NCI-H460 (cell line): Measurements from ENCODE around the gene HCN2. TPM values are rescaled to one million over a fixed set of nuclear protein-coding genes. Genes with fewer than 3 reads are reported as not detected.
"Not testable (repeated sequence)": the region's sequence is repeated elsewhere in the genome, so short reads cannot be mapped to it uniquely, and the experiment has no call there.

Experiments used
- DNase-seq: peaks from one replicate; pipeline ENCODE4 v3.0.0-alpha.2; 2016; ENCODE audit warnings: low read depth; ENCODE audit errors: extremely low read depth
- total RNA-seq: library from RNA; depleted of rRNA; stranded (reverse); fragments of >200 nt; shearing (Covaris generic); gene quantifications from 2 replicates; pipeline ENCODE4 v1.2.3, GENCODE V29; 2014

The HCN2 gene
- total RNA-seq, 1 experiment from 2014 or later: 0.45 TPM

DNA sequence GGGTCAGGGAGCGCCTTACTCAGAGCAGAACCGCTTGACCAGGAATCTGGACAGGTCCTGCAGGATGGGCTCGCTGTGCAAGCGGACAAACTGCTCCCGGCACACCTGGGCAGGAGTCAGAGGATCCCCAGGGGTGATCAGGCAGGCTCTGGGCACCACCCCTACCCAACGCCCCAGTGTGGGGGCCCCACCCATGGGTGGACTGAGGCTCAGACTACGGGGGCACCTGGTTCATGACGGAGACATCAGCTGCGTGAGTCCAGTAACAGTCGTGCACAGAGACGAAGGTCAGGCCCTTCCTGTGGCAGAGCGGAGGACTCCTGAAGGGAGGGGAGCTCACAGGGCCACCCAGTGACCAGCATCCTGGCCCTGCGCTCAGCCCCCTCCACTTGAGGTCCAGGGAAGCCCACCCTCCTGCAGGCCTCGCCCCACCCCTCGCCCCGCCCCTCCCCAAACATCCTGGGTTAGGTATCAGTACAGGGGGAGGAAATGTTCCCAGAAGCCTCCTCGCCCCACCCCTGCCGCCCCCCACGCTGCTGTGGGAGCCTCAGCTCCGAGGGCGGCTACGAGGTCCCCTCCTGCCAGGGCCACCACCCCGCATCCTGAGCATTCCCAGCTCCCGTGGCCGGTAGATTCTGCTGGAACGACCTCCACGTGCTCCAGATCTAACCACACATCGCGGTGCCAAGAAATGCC lies 28.0 kb downstream of the HCN2 start:
- no peak for DNase-seq

DNA sequence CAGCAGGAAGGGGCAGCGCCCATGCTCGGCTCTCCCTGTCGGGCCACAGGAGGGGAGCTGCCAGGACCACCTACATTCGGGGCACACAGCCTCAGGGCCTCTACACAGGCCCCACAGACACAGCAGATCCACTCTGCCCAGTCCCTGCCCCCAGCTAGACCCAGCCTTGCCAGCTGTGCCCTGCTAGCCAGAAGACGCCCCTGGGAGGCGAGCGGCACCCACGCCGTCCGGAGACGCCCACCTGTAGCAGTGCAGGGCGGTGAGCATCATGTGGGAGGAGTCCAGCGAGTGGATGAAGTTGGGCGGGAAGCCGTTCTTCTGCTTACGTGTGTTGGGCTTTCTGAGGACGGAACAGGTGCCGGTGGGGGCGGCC lies 28.6 kb downstream of the HCN2 start:
- no peak for DNase-seq

DNA sequence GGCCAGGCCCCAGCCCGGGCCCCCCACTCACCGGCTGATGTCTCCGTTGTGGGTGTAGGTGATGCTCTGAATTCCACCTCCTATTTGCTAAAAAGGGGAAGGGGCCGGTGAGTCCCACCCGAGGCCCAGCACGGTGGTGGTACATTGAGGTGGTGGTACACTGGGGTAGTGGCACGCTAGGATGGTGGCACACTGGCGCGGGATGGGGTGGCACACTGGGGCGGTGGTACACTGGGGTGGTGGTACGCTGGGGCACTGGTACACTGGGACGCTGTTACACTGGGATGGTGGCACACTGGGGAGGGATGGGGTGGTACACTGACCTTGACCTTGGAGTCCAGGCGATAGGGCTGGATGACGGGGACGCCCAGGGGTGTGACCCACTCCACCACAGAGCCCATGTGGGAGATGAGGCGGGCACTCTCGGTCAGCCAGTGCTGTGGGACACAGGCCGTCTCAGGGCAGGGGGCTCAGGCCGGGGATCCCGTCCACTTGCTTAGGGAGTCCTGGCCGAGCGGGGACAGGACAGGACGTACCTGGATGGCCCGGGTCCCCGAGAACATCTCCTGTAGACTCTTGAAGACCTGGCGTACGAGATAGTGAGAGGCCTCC lies 29.1 kb downstream of the HCN2 start:
- DNase-seq: no peak

DNA sequence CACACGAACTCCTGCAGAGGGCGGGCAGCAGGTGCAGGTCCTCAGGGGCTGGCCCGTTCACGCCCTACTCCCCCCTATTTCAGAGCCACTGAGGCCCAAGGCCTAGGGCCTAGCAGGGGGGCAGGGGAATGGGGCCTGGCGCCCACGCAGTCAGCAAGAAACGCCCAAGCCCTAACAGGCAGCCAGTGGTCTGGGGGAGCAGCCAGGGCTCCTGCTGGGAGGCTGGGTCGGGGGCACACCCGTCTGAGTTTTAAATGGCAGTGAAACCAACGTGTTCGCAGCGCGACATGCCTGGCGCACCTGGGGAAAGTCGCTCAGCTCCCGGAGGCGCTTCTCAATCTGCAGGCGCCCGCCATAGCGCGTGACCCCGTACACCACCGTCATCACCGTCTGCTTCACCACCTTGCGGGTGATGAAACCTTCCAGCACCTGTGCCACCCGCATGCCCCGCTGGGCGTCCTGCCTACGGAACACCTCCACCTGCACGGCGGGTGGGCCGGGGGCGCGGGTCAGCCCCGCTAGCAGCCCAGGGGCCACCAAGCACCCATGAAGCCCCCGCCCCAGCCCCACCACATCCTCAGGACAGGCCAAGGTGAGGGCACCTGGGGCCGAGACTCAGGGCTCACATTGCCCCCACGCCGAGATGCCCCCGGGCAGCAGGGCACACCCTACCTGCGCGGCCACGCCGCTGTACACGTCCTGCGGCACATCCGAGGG lies 29.8 kb downstream of the HCN2 start:
- no peak for DNase-seq

DNA sequence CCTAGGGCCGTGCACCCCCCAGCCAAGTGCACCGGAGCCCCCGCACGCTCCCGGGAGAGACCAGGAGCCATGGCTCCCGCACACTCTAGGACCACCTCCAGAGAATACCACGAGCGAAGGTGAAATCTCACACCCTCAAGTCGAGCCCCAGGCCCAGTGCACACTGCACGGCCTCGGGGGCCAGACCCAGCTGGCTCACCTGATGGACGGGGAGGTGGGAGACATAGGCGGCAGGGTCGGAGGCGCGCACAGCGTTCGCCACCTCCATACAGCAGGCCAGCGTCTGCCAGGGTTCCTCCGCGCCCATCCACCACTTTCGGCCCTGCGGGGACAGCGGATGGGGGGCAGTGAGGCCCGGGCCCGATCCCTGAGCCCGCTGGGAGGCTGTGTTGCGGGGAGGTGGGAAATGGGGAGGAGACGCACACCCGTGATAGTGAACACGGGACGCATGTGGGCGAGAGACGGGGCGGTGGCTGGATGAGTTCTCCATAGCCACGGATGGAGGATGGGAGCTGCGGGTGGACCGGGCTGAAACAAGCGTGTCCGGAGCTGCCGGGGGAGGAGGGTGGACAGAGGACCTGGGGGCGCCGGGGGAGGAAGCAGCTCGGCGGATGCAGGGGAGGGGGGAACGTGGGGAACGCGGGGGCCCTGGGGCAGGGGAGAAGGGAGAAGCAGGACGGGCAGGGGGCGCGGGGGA lies 30.6 kb downstream of the HCN2 start:
- DNase-seq: no peak

DNA sequence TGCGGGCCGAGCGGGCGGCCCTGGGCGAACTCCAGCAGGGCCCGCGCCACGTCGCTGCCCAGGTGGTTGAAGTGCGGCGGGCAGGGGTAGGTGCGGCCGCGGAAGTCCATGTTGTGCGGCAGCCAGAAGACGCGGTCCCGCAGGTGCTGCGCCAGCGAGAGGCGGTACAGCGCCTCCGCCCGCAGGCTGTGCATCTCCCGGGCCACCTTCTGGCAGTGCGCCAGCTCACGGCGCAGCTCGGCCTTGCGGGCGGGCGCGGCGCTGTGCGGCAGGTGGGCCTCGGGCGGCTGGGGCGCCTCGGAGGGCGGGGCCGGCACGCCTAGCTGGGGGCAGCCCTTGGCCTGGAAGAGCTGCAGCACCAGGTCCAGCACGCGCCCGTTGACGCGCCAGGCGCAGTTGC lies 31.5 kb downstream of the HCN2 start:
- DNase-seq: not testable (repeated sequence)

DNA sequence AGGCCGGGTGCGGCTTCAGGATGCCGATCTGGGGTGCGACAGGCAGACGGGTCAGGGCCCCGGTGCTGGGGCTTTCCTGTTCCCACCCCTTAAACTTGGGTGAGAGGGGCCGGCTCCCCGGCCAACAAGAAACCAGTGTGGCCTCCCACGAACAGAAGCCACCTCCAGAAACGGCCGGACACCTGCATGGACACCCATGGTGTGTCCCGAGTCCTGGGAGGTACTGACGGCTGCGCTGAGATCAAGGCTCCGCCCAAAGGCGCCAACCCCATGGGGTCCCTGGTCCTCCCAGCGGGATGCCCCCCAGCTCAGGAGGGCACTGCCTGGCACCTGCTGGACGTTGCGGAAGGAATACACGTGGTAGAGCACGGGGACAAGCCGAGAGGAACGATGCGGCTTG lies 32.1 kb downstream of the HCN2 start:
- no peak for DNase-seq

DNA sequence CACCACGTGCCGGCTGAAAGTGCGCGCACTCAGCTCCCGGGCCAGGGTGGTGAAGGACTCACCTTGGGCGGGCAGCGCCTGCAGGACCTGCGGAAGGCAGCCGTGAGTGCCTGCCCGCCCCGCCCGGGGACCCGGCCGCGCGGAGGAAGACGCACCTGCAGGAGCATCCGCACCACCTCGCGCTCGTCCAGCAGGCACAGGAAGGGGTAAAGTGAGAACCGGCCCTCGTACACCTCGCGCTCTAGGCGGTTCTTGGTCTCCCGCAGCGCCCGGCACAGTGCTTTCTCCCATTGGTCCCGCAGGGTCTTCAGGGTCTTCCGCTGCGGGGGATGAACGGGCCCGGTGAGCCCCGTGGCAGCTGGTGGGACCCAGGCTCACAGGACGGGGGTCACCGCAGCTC lies 33.0 kb downstream of the HCN2 start:
- DNase-seq: no peak

DNA sequence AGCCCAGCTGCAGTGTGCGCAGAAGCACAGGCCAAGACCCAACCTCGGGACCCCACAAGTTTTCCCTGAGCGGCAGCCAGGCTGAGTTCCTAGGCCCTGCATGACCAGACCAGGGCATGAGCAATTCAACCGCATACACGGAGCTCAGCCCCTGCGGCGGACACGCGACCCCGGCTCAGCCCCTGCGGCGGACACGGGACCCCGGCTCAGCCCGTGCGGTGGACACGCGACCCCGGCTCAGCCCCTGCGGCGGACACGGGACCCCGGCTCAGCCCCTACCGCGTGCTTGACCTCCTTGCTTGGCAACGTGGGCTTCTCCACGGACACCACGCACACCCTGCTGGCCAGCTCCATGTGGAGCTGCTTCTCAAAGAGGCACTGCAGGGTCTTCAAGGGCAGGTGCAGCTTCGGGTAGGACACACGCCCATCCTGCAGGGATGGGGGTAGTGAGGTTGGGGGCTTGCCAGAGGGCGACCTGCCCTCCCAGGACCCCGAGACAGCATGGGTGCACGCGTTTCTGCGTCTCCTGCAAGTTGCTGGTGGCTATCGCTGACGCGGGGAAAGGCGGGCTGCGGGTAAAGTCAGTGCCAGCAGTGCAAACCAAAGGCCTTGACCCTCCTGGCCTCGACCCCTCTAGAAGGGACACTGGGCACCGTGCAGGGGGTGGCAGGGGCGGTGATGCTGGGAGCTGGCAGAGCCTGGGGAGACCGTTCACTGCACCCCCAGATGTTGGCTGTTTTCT lies 33.7 kb downstream of the HCN2 start:
- DNase-seq: no peak

DNA sequence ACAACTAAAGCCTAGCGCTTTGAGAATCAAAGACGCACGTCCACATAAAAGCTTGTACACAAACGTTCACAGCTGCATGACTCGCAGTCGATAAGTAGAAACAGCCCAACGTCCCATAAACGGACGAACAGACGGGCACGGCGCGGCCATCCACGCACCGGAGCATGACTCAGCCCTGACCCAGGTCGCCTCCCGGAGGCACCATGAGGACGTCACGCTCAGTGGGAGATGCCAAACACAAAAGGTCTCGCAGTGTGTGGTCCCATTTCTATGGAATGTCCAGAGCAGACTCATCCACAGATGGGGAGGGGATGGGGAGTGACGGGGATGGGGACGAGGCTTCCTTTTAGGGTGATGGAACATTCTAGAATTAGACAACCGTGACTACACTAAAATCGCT lies 34.3 kb downstream of the HCN2 start:
- DNase-seq: peak; percentile 51

DNA sequence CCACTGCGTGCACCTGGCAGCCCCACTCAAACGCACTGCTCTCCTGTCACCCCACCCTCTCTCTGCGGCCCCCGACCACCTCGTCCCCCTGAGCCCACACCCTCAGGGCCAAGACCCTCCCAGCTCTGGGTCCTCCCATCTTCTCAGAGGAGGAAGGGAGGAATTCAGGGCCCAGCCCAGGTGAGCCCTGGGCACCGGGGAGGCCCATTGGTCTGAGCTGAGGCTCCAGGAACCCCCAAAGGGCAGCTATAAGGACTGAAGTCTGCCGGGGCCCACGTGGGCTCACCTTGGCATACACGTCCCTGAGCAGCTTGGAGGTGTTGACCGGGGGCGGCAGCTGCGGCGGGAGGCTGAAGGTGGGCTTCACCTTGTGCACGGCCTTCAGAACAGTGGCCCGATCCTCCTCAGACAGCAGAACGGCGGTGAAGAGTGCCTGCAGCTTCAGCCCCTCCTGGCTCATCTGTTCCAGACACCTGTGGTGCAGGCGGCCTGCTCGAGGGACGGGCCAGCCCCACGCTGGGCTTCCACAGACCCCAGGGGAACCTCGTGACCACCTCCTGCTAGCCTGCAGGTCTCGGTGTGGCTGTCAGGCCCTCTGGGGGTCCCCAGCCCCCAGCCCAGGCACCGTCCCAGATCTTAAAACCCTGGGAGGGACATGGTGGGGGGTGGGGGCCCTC lies 34.9 kb downstream of the HCN2 start:
- no peak for DNase-seq

DNA sequence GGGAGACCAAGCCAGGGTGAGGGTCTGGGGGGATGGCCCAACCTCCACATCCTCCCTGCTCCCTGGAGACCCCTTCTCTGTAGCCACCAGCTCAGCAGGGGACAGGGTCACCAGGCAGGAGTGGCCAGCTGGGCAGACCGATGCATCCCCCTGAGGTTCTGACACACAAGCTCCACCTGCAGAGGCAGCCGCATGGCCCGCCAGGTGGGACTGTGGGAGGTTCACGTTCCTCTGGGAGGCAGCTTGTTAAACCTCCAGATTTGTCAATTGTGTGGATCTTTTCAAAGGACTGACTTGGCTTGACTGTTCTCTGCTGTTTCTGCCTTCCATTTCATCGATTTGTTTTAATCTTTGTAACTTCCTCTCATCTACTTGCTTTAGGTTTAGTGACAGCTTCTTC lies 35.6 kb downstream of the HCN2 start:
- DNase-seq: no peak

DNA sequence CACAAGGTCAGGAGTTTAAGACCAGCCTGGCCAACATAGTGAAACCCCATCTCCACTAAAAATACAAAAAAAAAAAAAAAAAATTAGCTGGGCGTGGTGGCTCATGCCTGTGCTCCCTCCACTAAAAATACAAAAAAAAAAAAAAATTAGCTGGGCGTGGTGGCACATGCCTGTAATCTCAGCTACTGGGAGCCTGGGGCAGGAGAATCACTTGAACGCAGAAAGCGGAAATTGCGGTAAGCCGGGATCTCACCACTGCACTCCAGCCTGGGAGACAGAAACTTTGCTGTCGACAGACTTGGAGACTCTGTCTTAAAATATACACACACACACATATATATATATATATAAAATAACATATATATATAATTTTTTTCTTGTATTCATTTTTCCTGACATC lies 36.9 kb downstream of the HCN2 start:
- not testable (repeated sequence) for DNase-seq

DNA sequence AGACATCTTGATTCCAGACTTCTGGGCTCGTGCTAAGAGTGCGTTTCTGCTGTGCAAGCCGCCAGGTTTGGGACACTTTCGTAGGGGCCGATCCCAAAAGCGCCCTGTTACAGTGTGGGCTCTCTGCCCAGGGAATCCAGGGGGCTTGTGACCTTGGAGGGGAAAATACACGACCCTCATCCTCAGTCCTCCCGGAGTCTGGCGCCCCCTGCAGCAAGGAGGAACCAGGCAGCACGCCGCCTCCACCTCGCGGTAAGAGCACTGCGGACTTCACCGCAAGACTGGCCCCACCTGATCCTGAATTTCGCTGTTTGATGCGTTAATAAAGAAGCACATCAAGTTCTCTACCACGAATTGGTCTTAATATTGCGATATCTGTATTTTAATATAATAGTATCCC lies 38.5 kb downstream of the HCN2 start:
- DNase-seq: no peak

DNA sequence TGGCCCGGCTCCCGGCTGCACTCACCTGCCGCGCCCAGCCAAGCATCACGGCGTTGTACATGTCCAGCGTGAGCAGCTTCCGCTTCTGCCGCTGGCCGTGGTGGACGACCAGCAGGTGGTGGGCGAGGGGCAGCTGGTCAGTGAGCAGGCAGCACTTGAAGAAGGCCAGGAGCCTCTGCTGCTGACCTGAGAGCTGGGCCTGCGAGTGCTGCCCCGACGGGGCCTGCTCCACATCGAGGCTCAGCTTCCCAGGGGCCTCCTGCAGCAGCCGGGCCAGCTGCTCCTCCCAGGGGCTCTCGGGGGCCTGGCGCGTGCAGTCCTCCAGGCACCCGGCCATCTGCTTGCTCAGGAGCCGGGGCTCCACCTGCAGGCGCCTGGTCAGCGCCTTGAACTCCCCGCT lies 39.8 kb downstream of the HCN2 start:
- not testable (repeated sequence) for DNase-seq

DNA sequence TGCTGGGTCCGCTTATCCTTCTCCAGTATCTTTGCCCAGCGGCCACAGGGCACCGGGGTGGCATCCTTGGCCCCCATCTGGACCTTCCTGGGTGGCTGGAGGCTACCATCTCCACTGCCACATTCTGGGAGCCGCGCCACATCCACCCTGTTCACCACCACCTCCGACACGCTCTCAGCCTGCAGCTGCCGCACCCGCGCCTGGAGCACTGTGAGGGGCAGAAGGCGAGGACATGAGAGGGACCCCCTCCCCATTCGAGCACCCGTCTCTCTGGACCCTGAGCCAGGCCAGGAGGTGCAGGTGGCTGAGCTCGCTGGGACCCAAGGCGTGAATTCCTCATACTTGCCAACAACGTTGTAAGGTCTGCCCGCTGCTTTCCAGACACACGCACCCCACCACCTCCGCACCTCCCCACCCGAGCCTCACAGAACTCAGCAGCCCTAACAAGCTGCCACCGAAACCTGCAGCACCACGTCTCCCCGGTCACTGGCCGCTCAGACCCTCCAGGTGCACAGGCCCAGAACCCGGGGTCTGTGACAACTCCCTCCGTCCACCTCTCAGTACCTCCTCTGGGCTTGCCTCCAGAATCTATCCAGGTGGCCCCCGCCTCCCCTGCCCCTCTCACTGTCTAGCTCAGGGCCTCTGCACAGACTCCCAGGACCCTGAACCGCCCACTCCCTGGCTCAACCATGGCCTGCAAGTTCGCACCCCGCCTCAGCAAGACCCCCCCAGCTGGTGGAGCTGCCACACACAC lies 40.5 kb downstream of the HCN2 start:
- no peak for DNase-seq

DNA sequence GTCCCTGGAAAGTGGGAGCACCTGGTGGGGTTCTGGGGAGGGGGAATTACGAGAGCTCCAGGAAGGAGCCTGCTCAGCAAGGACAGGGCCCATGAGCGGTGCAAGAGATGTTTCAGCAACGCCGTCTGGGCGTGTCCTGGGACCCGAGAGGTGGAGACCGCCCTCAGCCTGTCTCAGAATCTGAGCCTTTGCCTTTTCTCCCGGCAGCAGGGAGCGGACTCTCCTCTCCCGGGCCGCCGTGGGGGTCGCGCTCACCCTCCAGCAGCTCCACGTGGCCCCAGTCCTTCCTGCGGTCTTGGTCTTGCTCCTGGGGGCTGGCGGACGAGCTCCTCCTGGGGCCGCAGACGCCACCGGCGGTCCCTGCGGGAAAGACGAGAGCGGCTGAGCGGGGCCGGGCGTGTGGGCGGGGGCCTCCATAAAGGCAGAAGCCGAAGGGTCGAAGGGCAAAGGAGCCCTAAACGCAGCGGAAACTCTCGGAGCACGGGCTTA lies 42.9 kb downstream of the HCN2 start:
- DNase-seq: peak; percentile 28

DNA sequence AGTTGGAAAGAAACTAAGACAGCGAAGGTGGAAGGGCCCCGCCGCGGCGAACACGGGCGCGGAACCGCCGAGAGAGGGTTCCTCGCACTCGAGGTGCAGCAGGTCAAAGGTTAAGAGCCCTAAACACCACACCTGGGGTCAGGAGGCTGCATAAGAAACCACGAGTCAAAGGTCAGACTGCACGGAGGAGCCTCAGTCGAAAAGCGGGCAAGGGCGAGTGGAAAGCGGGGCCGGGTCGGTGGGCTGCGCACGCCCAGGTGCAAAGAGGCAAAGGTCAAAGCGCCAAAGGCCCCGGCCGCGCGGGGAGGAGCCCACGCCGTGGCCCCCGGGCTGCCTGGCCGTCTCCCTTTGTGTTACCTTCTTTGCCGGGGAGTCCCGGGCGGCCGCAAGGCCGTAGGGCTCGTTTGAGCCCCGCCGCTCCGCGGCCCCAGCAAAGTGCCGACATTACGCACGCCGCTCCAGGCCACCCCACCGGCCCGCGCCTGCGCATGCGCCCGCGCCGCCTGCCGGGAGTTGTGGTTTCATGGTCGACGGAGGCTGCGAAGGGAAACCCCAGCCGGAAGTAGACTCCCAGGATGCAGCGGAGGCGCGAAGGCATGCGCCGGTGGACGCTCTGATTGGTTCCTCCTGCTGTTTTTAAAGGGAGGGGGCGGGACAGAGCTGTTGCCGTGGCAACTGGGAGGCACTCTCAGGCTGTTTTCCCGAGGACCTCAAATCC lies 43.5 kb downstream of the HCN2 start, which contains the start of gene POLRMT:
TSS of gene POLRMT (minus strand) at position 470 of the 718 bp plus-strand sequence. CDS start at position 445, 25 bp downstream.
- peak; percentile 95 for DNase-seq
